Stimulated activated naive B cell treated with anti-CD40 and anti-IgM and Interleukin-4, amounts not matched to agents 10 μg/mL and 1 μg/mL and 100 μg/mL, for 72 hours (primary cell): ENCODE data around the gene PCDH17.

ENCODE experiments used
- ATAC-seq, 2 donors: fragments of 150-1000 bp; cut with Tn5 transposase; replicated peaks; 2 replicates each; pipeline ENCODE4 v1.10.0; 2021; ENCODE audit warnings: moderate library complexity in 1 of 2
- DNase-seq: peaks from one replicate; pipeline ENCODE4 v3.0.0; 2021
- H3K27ac Mint-ChIP-seq: one replicate; pipeline ENCODE4 v1.8.0; 2022; ENCODE audit warnings: mild to moderate bottlenecking, mixed read lengths
- H3K27me3 Mint-ChIP-seq, 2 donors: one replicate each; pipeline ENCODE4 v1.8.0; 2022; ENCODE audit warnings: mixed read lengths in 2 of 2
- H3K36me3 Mint-ChIP-seq, 2 donors: one replicate each; pipeline ENCODE4 v1.8.0; 2022; ENCODE audit warnings: mixed read lengths in 2 of 2, mild to moderate bottlenecking in 1 of 2
- H3K4me1 Mint-ChIP-seq, 2 donors: one replicate each; pipeline ENCODE4 v1.8.0; 2022; ENCODE audit warnings: mixed read lengths in 2 of 2, mild to moderate bottlenecking in 1 of 2
- H3K4me3 Mint-ChIP-seq, 2 donors: one replicate each; pipeline ENCODE4 v1.8.0; 2022; ENCODE audit warnings: mild to moderate bottlenecking in 2 of 2, mixed read lengths in 2 of 2, moderate library complexity in 1 of 2
- H3K9me3 Mint-ChIP-seq, 2 donors: one replicate each; pipeline ENCODE4 v1.8.0; 2022; ENCODE audit warnings: mixed read lengths in 2 of 2, mild to moderate bottlenecking in 1 of 2

PCDH17 gene

GRCh38 chr13:57734306-57734705 lies 102.8 kb downstream of the PCDH17 start:
- Mint-ChIP-seq H3K27me3 (no peaks in the 10 kb centered on the region), H3K4me1 (no peaks in the 10 kb centered on the region), H3K27ac (no peak overlapping the region), H3K4me3 (no peak overlapping the region), H3K36me3 (no peaks in the 10 kb centered on the region), H3K9me3 (peaks cover 2 to 3% of the 10 kb centered on the region in 2 donors)
- DNase-seq, result no peak
- ATAC-seq, result no peak

GRCh38 chr13:57739089-57739488 lies 107.5 kb downstream of the PCDH17 start:
- no peak for ATAC-seq
- H3K27ac Mint-ChIP-seq, result no peak overlapping the region

GRCh38 chr13:57739543-57740190 lies 108.1 kb downstream of the PCDH17 start:
- no peaks in the 10 kb centered on the region for H3K4me1 Mint-ChIP-seq
- ATAC-seq (no peak), DNase-seq (no peak)
- H3K27me3 Mint-ChIP-seq, result no peaks in the 10 kb centered on the region
- no peak overlapping the region for H3K4me3 Mint-ChIP-seq
- peaks cover 2 to 3% of the 10 kb centered on the region in 2 donors for H3K9me3 Mint-ChIP-seq
- H3K27ac Mint-ChIP-seq, result no peak overlapping the region
- no peaks in the 10 kb centered on the region for H3K36me3 Mint-ChIP-seq

More at GRCh38 chr13:57739089-57739488, 107.5 kb downstream of the PCDH17 start:
- peaks cover 2 to 3% of the 10 kb centered on the region in 2 donors for H3K9me3 Mint-ChIP-seq
- no peak overlapping the region for H3K4me3 Mint-ChIP-seq
- no peak for DNase-seq
- no peaks in the 10 kb centered on the region for H3K4me1 Mint-ChIP-seq
- no peaks in the 10 kb centered on the region for H3K36me3 Mint-ChIP-seq
- no peaks in the 10 kb centered on the region for H3K27me3 Mint-ChIP-seq

- Mint-ChIP-seq H3K4me3 (no peak overlapping the region), H3K27ac (no peak overlapping the region), H3K27me3 (no peaks in the 10 kb centered on the region), H3K36me3 (no peaks in the 10 kb centered on the region), H3K9me3 (peaks cover 0 to 3% of the 10 kb centered on the region in 2 donors), H3K4me1 (no peaks in the 10 kb centered on the region)
- no peak for ATAC-seq
- no peak for DNase-seq
Measured at GRCh38 chr13:57740719-57741118, 109.2 kb downstream of the PCDH17 start.

GRCh38 chr13:57748096-57748495 lies 116.6 kb downstream of the PCDH17 start:
- Mint-ChIP-seq H3K27me3 (no peaks in the 10 kb centered on the region), H3K4me3 (no peak overlapping the region), H3K27ac (no peak overlapping the region), H3K9me3 (peaks cover 0 to 3% of the 10 kb centered on the region in 2 donors), H3K36me3 (no peaks in the 10 kb centered on the region), H3K4me1 (no peaks in the 10 kb centered on the region)
- ATAC-seq (no peak), DNase-seq (no peak)

GRCh38 chr13:57760951-57761350 lies 129.4 kb downstream of the PCDH17 start:
- Mint-ChIP-seq H3K27me3 (no peaks in the 10 kb centered on the region), H3K36me3 (no peaks in the 10 kb centered on the region), H3K4me3 (no peak overlapping the region), H3K9me3 (peaks cover 0 to 3% of the 10 kb centered on the region in 2 donors), H3K4me1 (no peaks in the 10 kb centered on the region), H3K27ac (no peak overlapping the region)
- DNase-seq (no peak), ATAC-seq (no peak)

- Mint-ChIP-seq H3K27me3 (no peaks in the 10 kb centered on the region), H3K27ac (no peak overlapping the region), H3K4me1 (no peaks in the 10 kb centered on the region), H3K36me3 (no peaks in the 10 kb centered on the region), H3K9me3 (peaks cover 0 to 2% of the 10 kb centered on the region in 2 donors), H3K4me3 (no peak overlapping the region)
- ATAC-seq, result no peak
- no peak for DNase-seq
Measured at GRCh38 chr13:57763689-57764088, 132.1 kb downstream of the PCDH17 start.
